GM18519 (cell line): ENCODE results near the gene SV2B.

Experiments used
- ATAC-seq: cut with Tn5 transposase; IDR thresholded peaks from one replicate; pipeline ENCODE4 v1.9.1; 2021; ENCODE audit warnings: mild to moderate bottlenecking, moderate library complexity; ENCODE audit not compliant: unreplicated experiment, low FRiP score

The SV2B gene

GRCh38 chr15:91259077-91259476, 159.0 kb downstream of the SV2B start:
- no peak for ATAC-seq

GRCh38 chr15:91261345-91261744, 161.3 kb downstream of the SV2B start:
- ATAC-seq = no peak

GRCh38 chr15:91263632-91264531, 163.8 kb downstream of the SV2B start:
- ATAC-seq = no peak

GRCh38 chr15:91264651-91265351, 164.7 kb downstream of the SV2B start:
- no peak for ATAC-seq

- ATAC-seq = no peak
These were observed 165.4 kb downstream of the SV2B start for GRCh38 chr15:91265416-91265940.

GRCh38 chr15:91268510-91268909, 168.5 kb downstream of the SV2B start:
- no peak for ATAC-seq

- no peak for ATAC-seq
These were observed 170.7 kb downstream of the SV2B start for GRCh38 chr15:91270747-91271146.

GRCh38 chr15:91271565-91272153, 171.6 kb downstream of the SV2B start:
- ATAC-seq = no peak

- no peak for ATAC-seq
These were observed 175.8 kb downstream of the SV2B start for GRCh38 chr15:91275844-91276243.

GRCh38 chr15:91278951-91279350, 178.9 kb downstream of the SV2B start:
- no peak for ATAC-seq

- no peak for ATAC-seq
These were observed 179.4 kb downstream of the SV2B start for GRCh38 chr15:91279486-91279885.

- ATAC-seq = no peak
These were observed 181.9 kb downstream of the SV2B start for GRCh38 chr15:91281947-91282346.

- no peak for ATAC-seq
These were observed 182.4 kb downstream of the SV2B start for GRCh38 chr15:91282486-91282885.

- ATAC-seq = no peak
These were observed 183.1 kb downstream of the SV2B start for GRCh38 chr15:91283155-91283554.

GRCh38 chr15:91284758-91285466, 184.9 kb downstream of the SV2B start:
- ATAC-seq = no peak

- no peak for ATAC-seq
These were observed 189.3 kb downstream of the SV2B start for GRCh38 chr15:91289324-91289723.

- ATAC-seq = no peak
These were observed 190.5 kb downstream of the SV2B start for GRCh38 chr15:91290553-91290952.

- peak; percentile 75 for ATAC-seq
These were observed 191.6 kb downstream of the SV2B start for GRCh38 chr15:91291673-91292072.

- no peak for ATAC-seq
These were observed 194.3 kb downstream of the SV2B start for GRCh38 chr15:91294344-91294743.

- no peak for ATAC-seq
These were observed 194.7 kb downstream of the SV2B start for GRCh38 chr15:91294795-91295194.

- no peak for ATAC-seq
These were observed 198.0 kb downstream of the SV2B start for GRCh38 chr15:91298101-91298500.
